ENCODE measurements around the gene PAK4. TPM values are rescaled to one million over a fixed set of nuclear protein-coding genes. Genes with fewer than 3 reads are reported as not detected.

The PAK4 gene
- polyA plus RNA-seq, 3 donors from 2014 or later = 0.68 to 2.1 (median 1.5) TPM

DNA sequence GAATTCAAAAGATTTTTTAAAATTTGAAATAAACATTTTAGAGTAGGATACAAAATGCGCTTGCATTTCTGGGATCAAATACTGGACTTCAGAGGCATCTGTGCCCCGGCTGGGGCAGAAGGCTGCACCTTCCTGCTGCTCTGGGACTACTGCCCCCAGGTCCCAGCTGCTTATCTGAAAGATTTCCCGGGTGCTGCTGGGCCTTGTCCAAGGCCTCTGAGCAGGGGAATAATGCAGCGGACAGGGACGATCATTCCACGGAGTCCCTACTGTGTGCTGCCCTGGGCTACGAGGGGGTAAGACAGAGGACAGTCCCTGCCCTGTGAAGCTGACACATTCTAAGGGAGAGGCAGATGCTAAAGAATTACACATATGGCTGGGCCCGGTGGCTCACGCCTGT, 38.0 kb downstream of the PAK4 start:
- peaks cover 0 to 2% (median 2%) of the 10 kb centered on the region in 3 donors for H3K27me3 Mint-ChIP-seq (ENCODE audit: low read depth in 3 of 3)

DNA sequence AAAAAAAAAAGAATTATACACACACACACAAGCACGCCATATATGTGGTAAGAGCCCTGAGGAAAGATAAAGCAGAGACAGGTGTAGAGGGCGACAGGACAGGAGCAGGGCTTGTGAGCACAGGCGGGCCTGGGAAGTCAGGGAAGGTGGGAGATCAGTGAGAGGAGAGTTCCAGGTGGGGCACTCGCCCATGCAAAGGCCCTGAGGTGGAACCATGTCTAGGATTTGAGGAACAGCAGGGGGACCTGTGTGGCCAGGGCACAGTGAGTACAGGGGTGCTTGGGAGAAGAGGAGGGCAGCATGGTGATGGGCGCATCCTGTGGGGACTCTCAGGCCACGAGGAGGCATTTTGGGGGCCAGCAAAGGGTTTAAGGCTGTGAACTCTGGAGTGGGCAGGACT, 38.7 kb downstream of the PAK4 start:
- Mint-ChIP-seq H3K4me1 (peaks cover 24 to 25% of the 10 kb centered on the region in 2 donors), H3K4me3 (no peak overlapping the region), H3K27ac (no peak overlapping the region), H3K27me3 (ENCODE audit: low read depth in 3 of 3) (peaks cover 0 to 2% (median 2%) of the 10 kb centered on the region in 3 donors), H3K36me3 (peaks cover 0 to 4% (median 0%) of the 10 kb centered on the region in 3 donors), H3K9me3 (no peaks in the 10 kb centered on the region)
- DNase-seq = no peak

More for the DNA sequence above, 38.0 kb downstream of the PAK4 start:
- no peak for DNase-seq
- Mint-ChIP-seq H3K9me3 (no peaks in the 10 kb centered on the region), H3K36me3 (no peaks in the 10 kb centered on the region), H3K4me1 (peaks cover 25 to 28% of the 10 kb centered on the region in 2 donors), H3K27ac (no peak overlapping the region), H3K4me3 (no peak overlapping the region)

DNA sequence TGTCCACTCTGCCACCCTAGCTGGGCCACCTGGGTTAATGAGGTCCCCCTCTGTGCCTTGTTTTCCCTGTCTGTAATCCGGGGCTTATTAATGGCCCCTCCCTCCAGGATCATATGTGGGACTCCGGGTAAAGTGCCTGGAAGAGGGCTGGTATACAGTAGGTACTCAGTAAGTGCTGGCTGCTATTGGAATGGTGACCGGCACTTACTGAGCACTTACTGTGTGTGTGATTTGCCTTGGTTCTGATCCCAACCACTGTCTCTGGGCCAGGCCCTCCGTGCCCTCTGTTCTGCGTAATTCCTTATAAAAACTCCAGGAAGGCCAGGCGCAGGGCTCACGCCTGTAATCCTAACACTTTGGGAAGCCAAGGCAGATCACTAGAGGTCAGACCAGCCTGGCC, 40.3 kb downstream of the PAK4 start:
- Mint-ChIP-seq H3K4me3 (no peak overlapping the region), H3K27ac (no peak overlapping the region)
- no peak for DNase-seq

DNA sequence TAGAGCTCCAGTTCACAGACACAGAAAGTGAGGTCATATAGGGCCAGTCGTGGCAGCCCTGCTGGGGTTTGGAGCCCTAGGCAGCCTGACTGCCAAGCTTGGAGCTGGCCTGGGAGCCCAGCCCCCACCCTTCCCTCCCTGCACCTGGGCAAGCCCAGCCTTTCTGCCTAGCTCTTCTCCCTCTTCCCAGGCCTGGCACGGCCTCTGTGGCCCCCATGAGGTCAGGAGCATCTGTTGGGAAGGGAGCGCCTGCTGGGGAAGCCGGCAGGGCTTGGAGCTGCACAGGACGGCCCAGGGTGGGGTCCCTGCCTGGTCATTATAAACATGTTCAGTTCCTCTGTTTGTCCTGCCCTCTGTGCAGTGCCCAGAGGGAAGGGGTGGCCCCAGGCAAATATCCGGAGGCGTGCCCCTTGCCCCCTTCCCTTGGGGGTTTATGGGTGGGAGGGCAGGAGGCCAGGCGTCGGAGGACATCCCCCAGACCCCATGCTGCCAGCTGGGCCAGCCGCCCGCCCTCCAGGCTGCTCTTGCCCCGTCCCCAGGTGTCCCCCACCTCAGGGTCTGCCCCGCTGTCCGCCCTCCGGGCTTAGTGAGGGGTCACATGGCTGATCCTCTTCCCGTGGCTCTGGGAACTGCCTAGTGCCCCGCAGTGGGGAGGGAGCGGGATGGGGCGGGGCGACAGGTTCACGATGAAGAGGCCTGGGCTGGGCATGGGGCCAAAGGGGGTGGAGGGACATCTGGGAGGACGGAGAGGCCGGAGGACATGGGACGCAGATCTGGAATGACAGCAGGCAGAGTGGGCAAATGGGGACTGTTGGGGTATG, 41.2 kb downstream of the PAK4 start:
- Mint-ChIP-seq H3K27me3 (ENCODE audit: low read depth in 3 of 3) (peaks cover 0 to 2% (median 0%) of the 10 kb centered on the region in 3 donors), H3K4me3 (no peak overlapping the region), H3K27ac (no peak overlapping the region), H3K9me3 (no peaks in the 10 kb centered on the region), H3K36me3 (peaks cover 0 to 4% (median 0%) of the 10 kb centered on the region in 3 donors), H3K4me1 (peaks cover 10 to 15% of the 10 kb centered on the region in 2 donors)
- no peak for DNase-seq

More for the DNA sequence above, 40.3 kb downstream of the PAK4 start:
- Mint-ChIP-seq H3K4me1 (peaks cover 15 to 16% of the 10 kb centered on the region in 2 donors), H3K27me3 (ENCODE audit: low read depth in 3 of 3) (peaks cover 0 to 2% (median 0%) of the 10 kb centered on the region in 3 donors), H3K36me3 (peaks cover 0 to 4% (median 0%) of the 10 kb centered on the region in 3 donors), H3K9me3 (no peaks in the 10 kb centered on the region)

DNA sequence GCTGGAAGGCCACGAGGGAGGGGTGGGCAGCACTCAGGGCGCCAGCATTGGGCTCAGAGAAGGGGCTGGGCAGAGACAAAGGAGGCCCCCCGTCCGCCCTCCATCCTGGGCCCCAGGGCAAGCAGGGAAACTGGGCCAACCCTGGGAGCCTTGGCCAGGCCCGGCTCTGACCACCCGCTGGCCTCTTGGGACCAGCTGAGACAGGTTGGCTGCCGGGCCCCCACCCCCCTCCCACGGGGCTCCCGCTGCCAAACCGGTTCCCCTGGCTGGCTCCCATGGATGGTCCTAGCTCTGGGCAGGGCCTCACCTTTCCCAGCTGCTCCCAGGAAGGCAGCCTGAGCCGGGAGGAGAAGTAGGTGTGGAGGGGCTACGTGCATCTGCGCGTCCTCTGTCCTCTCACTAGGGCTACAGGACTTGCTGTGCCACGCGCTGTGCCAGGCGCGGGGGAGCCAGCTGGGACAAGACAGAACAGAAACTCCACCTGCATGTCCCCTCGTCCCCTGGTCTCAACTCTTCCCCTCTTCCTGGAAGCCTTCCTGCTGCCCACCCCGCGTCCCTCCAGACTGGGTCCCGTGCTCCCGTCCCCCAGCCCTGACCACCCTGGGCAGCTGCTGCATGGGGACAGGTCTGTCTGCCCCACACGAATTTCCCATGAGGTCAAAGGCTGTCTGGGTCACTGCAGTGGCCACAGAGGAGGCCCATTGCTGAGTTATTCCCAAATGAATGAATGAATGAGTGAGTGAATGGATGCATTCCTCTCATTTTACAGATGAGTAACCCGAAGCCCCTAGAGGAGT, 42.1 kb downstream of the PAK4 start:
- peaks cover 0 to 2% (median 0%) of the 10 kb centered on the region in 3 donors for H3K27me3 Mint-ChIP-seq (ENCODE audit: low read depth in 3 of 3)
- H3K27ac Mint-ChIP-seq = no peak overlapping the region
- DNase-seq = no peak
- no peak overlapping the region for H3K4me3 Mint-ChIP-seq
- H3K4me1 Mint-ChIP-seq = peaks cover 7 to 9% of the 10 kb centered on the region in 2 donors
- peaks cover 0 to 4% (median 0%) of the 10 kb centered on the region in 3 donors for H3K36me3 Mint-ChIP-seq
- H3K9me3 Mint-ChIP-seq = no peaks in the 10 kb centered on the region

DNA sequence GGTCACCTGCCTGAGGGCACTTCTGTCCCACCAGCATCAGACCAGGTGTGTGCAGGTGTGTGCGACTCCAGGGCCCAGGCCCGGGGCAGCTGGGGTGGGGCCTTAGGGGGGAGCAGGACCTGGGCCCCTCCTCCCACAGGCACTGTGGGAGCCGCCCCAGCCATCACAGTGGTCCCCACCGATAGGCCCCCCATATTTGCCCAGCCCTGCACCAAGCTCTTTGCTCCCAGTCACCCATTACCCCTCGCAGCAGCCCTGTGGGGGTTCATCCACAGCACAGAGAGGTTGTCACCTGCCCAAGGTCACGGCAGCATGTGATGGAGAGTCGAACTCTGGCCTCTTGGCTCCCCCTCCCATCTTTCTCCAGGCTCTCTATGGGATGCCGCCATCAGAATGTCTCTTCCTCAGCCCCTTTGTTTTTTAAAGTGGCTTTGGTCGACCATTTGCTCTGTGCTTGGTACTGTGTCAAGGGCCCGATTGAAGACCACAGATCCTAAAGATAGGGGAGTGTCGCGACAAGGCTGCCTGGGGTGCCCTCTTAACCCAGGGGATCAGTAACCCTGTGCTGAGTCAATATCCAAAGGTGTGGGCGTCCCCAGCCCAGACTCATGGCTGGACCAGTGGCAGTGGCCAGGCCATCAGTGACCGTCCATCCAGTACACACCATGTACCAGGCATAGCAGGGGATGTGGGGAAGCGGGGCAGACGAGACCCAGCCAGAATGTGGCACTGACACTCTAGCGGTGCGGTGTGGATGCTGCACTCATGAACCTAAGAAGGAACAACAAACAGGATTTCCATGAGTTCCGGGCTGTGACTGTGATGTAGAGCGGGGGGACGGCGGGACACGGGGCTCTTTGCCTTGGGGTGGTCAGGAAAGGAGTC, 42.9 kb downstream of the PAK4 start:
- no peak for DNase-seq
- Mint-ChIP-seq H3K36me3 (peaks cover 0 to 4% (median 0%) of the 10 kb centered on the region in 3 donors), H3K4me3 (no peak overlapping the region), H3K27ac (peak overlapping the region in 1 of 6 donors; percentile 5), H3K4me1 (peaks cover 0 to 1% of the 10 kb centered on the region in 2 donors), H3K27me3 (ENCODE audit: low read depth in 3 of 3) (peaks cover 0 to 2% (median 0%) of the 10 kb centered on the region in 3 donors), H3K9me3 (no peaks in the 10 kb centered on the region)

DNA sequence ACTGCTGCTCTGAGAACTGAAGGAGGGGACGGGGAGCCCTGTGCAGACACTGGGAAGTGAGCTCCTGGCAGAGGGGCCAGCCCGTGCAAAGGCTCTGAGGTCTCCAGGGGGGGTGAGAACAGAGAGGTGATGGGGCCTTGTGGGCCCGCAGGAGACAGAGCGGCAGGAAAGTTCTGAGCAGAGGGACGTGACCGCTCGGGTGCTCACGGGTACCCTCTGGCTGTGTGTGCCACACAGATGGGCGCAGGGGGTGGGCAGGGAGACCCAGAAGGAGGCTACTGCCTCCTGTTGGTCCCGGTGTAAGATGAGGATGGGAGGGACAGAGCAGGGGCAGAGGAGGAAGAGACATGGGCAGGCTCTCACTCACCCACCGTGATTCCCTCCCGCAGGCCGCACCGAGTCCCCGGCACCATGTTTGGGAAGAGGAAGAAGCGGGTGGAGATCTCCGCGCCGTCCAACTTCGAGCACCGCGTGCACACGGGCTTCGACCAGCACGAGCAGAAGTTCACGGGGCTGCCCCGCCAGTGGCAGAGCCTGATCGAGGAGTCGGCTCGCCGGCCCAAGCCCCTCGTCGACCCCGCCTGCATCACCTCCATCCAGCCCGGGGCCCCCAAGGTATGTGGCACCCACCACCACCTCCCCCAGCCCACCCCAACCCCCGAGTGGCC, 43.7 kb downstream of the PAK4 start:
- Mint-ChIP-seq H3K27ac (no peak overlapping the region), H3K9me3 (no peaks in the 10 kb centered on the region), H3K4me3 (no peak overlapping the region), H3K36me3 (peaks cover 0 to 4% (median 0%) of the 10 kb centered on the region in 3 donors), H3K27me3 (ENCODE audit: low read depth in 3 of 3) (peaks cover 0 to 2% (median 0%) of the 10 kb centered on the region in 3 donors), H3K4me1 (no peaks in the 10 kb centered on the region)
- DNase-seq = no peak

DNA sequence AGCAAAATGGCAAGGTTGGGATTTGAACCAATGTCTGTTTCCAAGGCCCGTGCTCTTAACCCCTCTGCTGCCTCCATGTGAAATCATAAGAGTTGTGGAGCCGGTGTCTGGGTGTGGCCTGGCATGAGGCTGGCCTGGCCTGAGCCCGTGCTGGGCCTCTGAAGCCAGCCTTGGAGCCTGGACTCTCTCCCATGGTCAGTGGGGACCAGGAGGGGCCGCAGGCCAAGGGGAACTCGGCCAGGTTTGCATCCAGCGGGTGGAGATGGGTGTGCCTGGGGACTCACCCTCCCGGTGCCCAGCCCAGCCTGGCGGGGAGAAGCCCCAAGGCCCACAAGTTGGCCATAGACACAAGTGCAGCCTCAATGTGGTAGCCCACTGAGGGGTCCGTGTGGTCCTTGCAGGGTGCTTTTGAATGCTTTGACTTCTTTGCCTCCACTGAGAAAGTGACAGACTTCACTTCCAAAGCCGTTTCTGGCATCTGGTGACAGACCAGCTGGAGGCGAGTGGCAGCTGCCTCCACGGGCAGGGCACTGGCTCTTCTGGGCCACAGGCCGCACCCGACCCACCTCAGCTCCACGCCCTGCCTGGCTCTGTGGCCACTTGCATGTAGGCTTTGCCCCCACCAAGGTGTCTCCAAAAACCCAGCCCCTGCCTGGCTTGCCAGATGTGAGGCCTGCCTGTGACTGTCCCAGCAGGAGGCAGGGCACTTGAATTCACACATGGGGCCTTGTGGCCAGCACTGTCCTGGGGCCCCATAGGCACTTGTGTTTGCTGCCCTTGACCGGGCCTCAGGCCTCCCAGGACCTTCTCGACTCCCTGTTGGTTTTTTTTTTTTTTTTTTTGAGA, 45.0 kb downstream of the PAK4 start:
- Mint-ChIP-seq H3K27ac (no peak overlapping the region), H3K4me1 (no peaks in the 10 kb centered on the region), H3K36me3 (peaks cover 0 to 4% (median 0%) of the 10 kb centered on the region in 3 donors), H3K9me3 (no peaks in the 10 kb centered on the region), H3K27me3 (ENCODE audit: low read depth in 3 of 3) (peaks cover 0 to 2% (median 0%) of the 10 kb centered on the region in 3 donors), H3K4me3 (no peak overlapping the region)
- DNase-seq = no peak

DNA sequence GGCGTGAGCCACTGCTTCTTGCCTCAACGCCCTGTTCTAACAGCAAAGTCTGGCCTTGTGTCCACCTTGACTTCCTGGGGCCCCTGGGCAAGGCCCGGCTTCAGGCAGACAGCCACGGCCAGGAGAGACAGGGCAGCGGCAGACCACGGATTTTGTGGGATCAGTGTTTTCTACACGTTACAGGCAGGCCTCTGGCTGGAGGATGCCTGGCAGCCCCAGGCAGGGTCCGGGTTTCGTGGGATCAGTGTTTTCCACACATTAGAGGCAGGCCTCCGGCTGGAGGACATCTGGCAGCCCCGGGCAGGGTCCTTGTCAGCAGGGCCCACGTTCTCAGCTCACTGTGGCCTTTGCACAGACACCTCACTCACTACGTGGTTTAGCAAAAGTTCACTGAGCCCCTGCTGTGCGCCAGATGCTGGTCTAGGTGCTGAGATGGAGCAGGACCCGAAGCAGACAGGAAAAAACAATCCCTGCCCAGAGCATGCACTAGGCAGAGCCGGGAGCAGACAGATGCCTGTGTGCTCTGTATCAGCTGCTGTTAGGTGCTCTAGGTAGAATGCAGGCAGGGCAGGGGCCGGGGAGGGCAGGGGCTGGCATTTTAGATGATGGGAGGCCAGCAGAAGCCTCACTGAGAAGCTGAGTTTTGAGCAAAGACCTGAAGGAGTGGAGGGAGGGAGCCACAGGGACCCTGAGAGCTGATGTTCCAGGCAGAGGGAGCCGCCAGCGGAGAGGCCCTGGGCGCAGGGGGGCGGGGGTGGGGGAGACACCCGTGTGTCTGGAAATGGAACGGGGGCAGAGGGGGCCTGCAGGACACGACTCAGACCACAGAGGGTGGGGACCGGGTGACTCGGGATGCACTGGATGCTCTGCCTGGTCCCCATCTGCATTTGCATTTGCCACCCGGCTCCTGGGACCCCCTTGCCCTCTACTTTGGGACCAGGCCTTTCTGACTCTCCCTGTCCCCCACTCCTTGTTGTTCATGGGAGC, 46.2 kb downstream of the PAK4 start:
- peaks cover 0 to 4% (median 0%) of the 10 kb centered on the region in 3 donors for H3K36me3 Mint-ChIP-seq
- H3K4me1 Mint-ChIP-seq = no peaks in the 10 kb centered on the region
- H3K27ac Mint-ChIP-seq = no peak overlapping the region
- H3K9me3 Mint-ChIP-seq = no peaks in the 10 kb centered on the region
- H3K27me3 Mint-ChIP-seq (ENCODE audit: low read depth in 3 of 3) = peaks cover 0 to 2% (median 0%) of the 10 kb centered on the region in 3 donors
- DNase-seq = no peak
- H3K4me3 Mint-ChIP-seq = no peak overlapping the region

DNA sequence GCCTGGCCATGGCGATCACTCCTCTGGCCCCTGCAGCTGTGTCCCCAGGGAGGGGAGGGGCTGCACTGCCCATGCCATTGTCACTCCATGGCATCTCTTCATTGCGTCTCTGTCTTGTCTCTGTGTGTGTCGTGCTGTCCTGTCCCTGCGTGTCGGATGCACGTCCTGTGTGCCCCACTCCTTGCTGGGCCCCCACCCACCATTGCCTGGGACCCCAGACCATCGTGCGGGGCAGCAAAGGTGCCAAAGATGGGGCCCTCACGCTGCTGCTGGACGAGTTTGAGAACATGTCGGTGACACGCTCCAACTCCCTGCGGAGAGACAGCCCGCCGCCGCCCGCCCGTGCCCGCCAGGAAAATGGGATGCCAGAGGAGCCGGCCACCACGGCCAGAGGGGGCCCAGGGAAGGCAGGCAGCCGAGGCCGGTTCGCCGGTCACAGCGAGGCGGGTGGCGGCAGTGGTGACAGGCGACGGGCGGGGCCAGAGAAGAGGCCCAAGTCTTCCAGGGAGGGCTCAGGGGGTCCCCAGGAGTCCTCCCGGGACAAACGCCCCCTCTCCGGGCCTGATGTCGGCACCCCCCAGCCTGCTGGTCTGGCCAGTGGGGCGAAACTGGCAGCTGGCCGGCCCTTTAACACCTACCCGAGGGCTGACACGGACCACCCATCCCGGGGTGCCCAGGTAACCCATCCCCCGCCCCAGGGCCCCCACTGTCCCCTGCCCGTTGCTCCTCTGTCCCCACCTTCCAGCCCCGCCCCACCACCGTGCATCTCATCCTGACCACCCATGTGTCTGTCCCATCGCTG, 47.3 kb downstream of the PAK4 start:
- H3K27me3 Mint-ChIP-seq (ENCODE audit: low read depth in 3 of 3) = peaks cover 0 to 2% (median 0%) of the 10 kb centered on the region in 3 donors
- no peak overlapping the region for H3K4me3 Mint-ChIP-seq
- H3K27ac Mint-ChIP-seq = no peak overlapping the region
- DNase-seq = no peak
- peaks cover 0 to 4% (median 0%) of the 10 kb centered on the region in 3 donors for H3K36me3 Mint-ChIP-seq
- no peaks in the 10 kb centered on the region for H3K4me1 Mint-ChIP-seq
- no peaks in the 10 kb centered on the region for H3K9me3 Mint-ChIP-seq

Data from immature natural killer cell (primary cell).